Measurements from ENCODE around the gene RALGPS1.

RALGPS1 gene

GRCh38 chr9:126907058-126907457 lies 7.5 kb upstream of the RALGPS1 start:
- no peak for DNase-seq

GRCh38 chr9:126915281-126915816 lies 767 bp downstream of the RALGPS1 start:
- peak in 1 of 14 donors; percentile 33 for DNase-seq

GRCh38 chr9:126915846-126916543 lies 1.4 kb downstream of the RALGPS1 start:
- no peak for DNase-seq

- no peak for DNase-seq
Measured at GRCh38 chr9:126916909-126917308, 2.3 kb downstream of the RALGPS1 start.

GRCh38 chr9:126919193-126919592 lies 4.6 kb downstream of the RALGPS1 start:
- DNase-seq: no peak

GRCh38 chr9:126925876-126926275 lies 11.3 kb downstream of the RALGPS1 start:
- no peak for DNase-seq

- DNase-seq: no peak
Measured at GRCh38 chr9:126926364-126926763, 11.8 kb downstream of the RALGPS1 start.

- no peak for DNase-seq
Measured at GRCh38 chr9:126927419-126927818, 12.8 kb downstream of the RALGPS1 start.

GRCh38 chr9:126932871-126933321 lies 18.3 kb downstream of the RALGPS1 start:
- no peak for DNase-seq

- no peak for DNase-seq
Measured at GRCh38 chr9:126933334-126933980, 18.9 kb downstream of the RALGPS1 start.

GRCh38 chr9:126934441-126934840 lies 19.9 kb downstream of the RALGPS1 start:
- no peak for DNase-seq

- no peak for DNase-seq
Measured at GRCh38 chr9:126935630-126936029, 21.0 kb downstream of the RALGPS1 start.

GRCh38 chr9:126937444-126937843 lies 22.9 kb downstream of the RALGPS1 start:
- no peak for DNase-seq

GRCh38 chr9:126938327-126938726 lies 23.7 kb downstream of the RALGPS1 start:
- no peak for DNase-seq

GRCh38 chr9:126939821-126940221 lies 25.2 kb downstream of the RALGPS1 start:
- DNase-seq: no peak

GRCh38 chr9:126942399-126942798 lies 27.8 kb downstream of the RALGPS1 start:
- DNase-seq: no peak

GRCh38 chr9:126945682-126946081 lies 31.1 kb downstream of the RALGPS1 start:
- no peak for DNase-seq

- DNase-seq: no peak
Measured at GRCh38 chr9:126947529-126947928, 32.9 kb downstream of the RALGPS1 start.

- DNase-seq: no peak
Measured at GRCh38 chr9:126952205-126952977, 37.8 kb downstream of the RALGPS1 start.

- no peak for DNase-seq
Measured at GRCh38 chr9:126953041-126953809, 38.6 kb downstream of the RALGPS1 start.

- peak in 4 of 14 donors; percentile 9 to 18 (median 14) for DNase-seq
Measured at GRCh38 chr9:126955811-126956210, 41.2 kb downstream of the RALGPS1 start.

All from C1 segment of cervical spinal cord (tissue), 14 donors.